NCI-H146 treated with DMSO at 0.1 percent for 48 hours (cell line): ENCODE results near the gene ZNF672.
"Not testable (repeated sequence)": the region's sequence is repeated elsewhere in the genome, so short reads cannot be mapped to it uniquely, and the experiment has no call there.

Source experiments
- DNase-seq: peaks from one replicate; lab custom pipeline; 2025; ENCODE audit not compliant: unreplicated experiment; lab: John Stamatoyannopoulos, UW

Gene ZNF672

DNA sequence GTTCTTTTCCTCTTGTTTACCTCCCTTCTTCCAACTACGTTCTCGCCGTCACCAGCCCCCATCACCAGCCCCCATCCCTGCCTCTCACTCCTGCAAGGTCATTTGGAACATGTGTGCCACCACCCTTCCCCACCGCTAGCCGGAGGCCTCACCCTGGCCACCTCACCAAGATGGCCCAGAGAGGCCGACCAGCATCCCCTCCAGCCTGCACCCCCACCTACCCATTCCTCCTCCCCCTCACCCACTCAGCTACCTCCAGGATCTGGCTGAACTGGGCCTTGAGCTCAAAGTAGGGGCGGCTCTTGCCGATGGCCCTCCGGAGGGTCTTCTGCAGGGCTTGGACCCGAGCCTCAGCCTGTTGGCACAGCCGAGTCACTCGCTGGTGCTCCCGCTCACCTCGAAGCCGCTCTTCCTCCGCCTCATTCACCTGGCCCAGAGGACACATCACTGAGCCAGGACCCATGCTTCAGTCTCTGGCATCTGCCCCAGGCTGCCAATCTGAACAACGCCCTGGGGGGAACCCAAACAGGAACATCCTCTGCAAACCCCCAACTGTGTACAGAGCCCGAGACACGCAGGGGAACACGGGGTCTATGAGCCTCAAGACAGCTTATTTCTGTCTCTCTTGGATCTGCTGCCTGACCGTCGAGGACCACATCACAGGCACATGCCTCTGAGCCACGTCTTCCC, 25.1 kb upstream of the ZNF672 start:
- DNase-seq, result no peak

DNA sequence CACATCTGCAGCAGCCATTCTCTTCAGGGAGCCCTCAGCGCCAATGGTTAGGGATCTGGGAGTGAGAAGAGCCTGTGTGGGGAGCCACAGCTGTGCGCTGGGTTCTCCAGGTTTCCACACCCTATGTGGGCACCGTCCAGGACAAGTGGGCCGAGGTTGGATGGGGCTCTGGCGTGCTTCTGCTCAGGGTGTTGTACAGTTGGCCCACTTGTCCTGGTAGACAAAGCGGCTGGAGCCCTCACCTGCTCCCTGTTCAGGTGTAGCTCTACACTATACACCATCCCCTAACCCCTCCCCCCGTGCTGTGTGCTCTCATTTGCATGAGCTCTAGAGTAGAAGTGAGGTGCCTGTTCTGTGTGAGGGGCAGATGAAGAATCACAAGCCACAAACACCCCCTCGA, 24.5 kb upstream of the ZNF672 start:
- DNase-seq, result no peak

DNA sequence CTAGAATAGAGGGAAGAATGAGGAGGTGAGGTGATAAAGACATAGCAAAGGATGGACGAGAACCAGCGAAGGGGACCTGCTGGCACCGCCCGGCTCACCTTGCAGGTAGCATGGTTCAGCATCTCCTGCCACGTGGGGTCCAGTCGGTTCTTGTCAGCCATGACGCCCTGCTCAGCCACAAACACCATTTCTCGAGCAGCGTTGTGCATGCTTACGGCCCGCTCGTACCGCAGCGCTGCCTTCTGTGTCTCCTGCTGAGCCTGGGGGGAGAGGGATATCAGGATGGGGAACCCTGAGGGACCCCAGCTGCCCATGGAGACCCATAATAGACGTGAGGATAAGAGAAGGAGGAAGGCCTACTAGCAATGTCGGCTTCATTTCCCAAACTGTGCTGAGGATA, 23.7 kb upstream of the ZNF672 start:
- DNase-seq, result no peak

DNA sequence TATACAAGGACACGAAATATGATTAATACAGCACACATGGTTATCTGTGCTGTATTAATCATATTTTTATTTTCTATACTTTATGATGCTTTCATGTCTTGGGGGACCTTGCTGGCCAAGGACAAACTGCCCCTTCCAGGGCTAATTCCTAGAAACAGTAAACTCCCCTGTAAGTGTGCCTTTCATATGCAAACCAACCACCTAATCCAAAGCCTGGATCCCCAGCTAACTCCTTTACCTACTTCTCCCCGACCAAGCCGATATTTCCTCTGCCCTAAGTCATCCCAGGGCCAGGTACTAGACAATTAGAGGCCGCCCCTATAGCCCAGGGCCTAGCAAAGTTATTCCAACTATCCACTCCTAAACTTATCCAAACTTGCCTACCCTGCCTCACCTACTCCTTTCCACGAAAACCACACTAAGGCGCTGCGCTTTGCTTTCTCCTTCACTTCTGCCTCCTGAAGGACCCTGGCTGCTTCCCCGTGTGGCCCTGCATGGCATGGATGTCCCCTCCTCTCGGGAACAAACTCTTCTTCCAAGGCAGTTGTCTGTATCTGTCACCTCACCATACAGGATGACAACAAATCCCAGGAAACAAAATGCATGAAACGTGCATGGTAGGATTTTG, 22.5 kb upstream of the ZNF672 start:
- DNase-seq, result no peak

DNA sequence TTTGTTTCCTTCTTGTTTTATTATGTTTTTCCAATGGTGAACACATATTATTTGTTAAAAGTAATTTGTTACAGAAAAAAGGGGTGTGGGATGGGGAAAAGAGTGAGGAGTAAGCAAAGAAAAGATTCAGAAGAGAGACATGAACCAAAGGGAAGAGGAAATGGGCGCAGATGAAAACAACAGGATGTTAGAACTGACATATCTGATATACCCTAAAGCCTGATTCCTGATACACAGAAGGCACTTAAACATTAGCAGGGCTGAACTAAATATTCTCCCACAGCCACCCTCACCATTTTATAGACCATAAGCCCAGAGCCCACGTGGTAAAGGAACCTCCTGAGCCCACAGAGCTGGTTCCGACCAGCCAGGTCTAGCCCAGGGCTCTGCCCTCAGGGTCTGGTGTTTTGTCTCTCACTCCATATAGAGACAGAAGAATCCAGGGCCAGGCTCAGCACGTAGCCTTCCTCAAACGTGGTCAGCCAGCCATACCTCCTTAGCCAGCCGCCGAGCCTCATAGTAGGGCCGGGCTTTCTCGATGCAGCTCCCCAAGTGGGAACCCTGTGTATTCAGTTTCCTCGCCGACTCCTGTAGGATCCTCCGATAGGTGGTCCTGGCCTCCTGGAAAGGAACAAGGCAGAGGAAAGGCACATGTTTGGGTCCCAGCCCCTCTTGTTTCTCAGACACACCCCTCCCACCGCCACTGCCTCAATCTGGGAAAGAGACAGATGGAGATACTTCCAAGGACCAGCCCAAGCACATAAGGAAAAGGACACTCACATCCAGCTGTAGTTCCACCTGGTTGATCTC, 21.8 kb upstream of the ZNF672 start:
- no peak for DNase-seq

DNA sequence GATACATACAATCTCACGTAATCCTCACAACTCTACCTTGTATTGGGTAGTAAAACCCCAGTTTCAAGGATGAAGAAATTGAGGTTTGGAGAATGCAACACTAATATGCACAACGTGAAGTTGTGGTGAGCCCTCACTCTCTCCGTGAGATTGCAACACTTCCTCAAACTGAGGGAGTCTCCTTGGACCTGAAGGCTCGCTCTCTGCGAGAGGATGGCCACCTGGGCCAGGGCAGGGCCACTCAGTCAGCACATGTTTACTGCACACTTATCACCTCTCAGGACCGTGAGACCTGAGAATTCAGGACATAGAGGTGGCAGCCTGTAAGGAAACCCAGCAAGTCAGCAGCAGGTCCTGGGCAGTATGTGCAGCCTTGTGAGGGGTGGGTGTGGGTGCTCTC, 21.0 kb upstream of the ZNF672 start:
- DNase-seq, result no peak

DNA sequence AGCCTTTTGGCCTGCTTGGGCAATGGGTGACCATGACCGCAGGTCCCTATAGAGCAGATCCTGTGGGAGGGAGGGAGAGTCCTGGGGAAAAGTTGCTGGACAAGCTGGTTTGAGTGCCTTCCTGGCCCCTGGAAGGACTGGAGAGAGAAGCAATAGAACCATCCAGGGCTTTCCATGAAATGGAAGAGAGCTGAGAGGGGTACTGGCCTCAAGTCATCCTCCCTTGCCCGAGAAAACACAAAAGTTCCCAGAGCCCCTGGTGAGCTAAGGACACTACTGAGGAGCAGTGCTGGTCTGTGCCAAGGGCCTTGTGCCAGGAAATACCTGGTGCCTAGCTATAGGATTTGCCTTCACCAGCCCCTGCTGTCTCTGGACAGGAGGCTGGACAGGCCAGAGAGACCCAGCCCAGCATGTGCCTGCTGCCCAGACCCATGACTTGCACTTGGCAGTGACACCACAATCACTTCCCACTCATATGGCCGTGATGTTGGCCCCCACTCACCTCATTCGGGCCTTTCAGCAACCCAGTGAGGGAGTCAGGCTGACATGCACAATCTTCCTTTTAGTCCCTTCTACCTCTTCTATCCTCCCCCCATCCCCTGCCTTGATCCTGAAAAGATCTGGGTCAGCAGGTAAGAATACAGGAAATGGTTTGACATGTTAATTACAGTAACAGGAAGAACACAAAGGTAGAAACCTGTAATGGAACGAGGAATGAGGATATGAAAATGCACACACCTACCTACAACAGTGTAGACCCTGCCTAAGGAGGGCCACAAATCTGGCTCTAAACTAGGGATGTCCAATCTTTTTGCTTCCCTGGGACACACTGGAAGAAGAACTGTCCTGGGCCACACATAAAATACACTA, 19.3 kb upstream of the ZNF672 start:
- no peak for DNase-seq

DNA sequence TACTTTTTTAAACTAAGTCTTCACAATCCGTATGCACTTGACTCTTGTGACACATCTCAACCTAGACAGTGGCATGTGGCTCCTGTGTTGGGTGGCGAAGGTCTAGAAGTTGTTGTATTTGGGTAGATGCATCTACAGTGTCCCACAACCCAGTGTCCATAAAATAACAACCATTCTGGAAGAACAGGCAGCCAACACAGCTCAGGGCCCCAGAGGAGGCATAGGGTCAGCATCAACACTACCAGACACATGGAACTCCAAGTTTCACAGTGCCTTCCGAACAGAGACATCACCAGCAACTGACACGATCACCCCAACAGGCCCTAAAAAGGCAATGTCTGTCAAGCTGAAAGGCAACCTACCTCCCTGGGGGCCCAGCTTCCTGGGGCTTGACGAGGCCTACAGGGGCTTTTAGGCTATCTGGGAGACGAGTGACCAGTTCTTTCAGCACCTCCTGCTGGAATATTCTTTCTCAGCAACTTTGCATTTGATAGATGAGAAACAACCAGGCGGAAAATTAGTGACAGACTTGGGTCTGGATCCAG, 17.9 kb upstream of the ZNF672 start:
- DNase-seq, result no peak

DNA sequence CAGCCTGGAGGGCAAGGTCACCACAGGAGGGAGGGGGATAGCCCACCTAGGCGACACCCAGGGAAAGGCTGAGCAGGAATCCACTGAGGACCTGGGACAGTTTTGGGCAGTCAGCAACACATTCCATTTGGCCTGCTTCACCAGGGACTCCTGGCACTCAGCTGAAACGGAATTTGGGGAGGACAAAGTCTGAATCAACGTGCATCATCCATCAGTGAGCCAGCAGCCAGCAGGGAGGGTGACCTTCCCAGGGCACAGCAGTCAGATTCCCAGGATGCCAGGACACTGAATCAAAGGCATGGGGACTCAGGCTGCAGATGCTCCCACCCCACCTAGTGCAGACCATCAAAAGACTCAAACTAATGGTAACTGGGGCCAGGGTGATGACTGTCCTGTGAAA, 16.9 kb upstream of the ZNF672 start:
- DNase-seq, result no peak

DNA sequence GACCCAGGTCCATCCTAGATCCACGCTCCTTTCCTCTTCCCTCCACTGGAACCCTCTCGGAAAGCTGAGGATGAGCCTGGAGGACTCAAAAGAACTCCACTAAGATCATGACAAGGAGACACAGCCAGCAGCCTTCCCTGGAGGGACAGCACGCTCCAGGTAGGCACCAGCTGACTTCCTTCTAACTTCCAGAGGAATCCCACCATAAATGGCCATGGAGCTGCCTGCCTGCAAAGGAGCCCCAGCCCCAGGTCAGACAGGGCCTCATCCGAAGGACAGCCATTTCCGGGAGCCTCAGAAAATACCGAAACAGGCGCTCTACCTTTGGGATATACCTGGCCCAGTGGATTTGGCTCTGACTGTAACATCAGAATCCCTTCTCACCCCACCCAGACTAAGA, 16.4 kb upstream of the ZNF672 start:
- no peak for DNase-seq

DNA sequence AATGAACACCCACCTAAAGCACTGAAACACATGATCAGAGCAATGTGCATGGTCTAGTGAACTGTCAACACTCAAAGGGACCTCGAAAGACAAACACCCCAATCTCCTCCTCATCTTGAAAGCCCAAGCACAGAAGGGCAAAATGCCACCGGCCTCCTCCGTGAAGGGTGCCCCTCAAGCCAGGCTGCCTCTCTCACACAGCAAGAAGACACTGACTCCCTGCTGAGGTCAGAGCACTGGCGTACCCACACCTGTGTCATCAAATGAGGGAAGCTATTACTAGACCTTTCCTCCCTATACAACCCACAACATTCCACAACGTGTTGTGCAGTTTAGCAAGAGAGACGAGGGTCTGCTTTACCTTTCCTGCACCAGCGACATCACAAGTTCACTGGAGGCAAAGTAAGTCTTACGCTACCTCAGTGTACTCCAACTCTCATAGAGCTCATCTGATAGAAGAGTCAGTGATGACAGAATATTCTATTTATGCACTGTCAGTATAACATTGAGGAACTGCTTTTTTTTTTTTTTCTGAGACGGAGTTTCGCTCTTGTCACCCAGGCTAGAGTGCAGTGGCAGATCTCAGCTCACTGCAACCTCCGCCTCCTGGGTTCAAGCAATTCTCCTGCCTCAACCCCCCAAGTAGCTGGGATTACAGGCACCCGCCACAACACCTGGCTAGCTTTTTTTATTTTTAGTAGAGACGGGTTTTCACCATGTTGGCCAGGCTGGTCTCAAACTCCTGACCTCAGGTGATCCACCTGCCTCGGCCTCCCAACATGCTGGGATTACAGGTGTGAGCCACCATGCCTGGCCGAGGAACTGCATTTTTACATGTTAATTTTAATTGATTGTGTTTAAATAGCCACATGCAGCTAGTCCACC, 15.6 kb upstream of the ZNF672 start:
- DNase-seq, result no peak

DNA sequence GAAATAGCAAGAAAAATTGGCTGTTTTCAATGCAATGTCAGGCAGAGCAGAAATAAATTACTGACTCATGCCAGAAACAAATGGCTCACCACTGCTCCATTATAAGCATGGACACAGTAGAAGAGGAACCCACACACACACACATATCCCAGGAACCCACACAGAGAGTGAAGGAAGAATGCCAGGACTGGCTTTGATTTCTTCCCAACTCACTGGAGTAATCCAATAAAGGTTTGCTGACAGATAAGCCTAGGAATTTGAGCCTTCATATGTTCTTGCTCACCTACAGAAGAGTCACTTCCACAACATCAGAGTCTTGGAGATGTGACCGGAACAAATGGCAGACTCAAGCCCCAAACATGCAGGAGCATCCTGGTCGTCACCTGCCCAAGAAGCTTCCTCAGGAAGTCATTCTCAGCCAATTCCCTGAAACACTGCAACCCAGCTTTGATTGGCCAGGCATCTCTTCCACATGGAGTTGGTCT, 14.5 kb upstream of the ZNF672 start:
- no peak for DNase-seq

DNA sequence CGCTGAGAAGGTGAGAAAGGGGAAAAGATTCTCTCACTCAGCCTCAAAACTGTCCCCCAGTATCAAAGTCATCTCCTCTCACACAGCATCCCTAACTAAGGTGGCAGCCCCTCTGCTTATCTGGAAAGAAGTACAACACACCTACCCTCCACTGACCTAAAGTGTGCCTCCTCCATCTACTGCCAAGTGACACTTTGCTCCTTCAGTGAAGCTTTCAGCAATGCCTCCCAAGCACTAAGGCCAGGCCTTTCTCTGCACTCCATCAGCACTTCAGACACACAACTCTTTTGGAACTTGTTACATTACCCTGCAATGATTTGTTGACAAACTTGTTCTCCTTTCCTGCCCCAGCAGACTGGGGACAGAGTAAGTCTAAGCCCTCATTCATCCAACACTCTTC, 13.7 kb upstream of the ZNF672 start:
- no peak for DNase-seq

DNA sequence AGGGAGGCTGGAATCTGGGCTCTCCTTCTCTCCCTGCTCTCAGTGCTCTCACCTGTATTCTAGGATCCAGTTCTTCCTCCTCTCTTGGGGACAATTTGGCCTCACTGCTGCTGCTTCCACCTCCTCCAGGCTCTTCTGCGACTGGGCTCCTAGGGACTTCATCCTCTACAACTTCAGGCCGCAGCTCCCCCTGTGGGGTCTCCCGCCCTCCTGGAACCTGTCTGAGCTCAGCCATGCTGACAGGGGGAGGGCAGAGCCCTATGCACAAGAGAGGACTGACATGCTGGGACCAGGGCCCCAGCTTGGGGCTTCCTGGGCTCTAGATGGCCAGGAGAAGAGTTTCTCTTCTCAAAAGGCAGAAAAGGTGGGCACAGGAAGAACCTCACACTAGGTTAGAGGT, 13.3 kb upstream of the ZNF672 start:
- DNase-seq, result no peak

DNA sequence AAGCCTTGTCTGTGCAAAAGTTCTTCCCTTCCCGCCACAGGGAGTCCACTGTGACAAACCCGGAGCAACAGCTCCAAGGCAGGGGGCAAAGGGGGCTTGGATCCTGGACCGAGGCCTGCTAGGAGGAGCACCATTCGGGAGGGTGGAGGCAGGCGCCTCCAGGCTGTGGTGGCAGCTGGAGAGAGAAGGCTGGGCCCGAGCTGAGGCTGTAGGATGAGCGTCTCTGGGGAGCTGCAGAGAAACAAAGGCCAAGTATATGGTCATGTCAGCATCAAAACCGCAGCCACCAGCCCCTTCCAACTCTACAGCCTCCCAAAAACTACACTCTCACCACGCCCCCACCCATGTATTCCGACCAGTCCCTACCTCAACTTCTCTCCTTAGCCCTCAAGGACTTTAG, 12.9 kb upstream of the ZNF672 start:
- no peak for DNase-seq

DNA sequence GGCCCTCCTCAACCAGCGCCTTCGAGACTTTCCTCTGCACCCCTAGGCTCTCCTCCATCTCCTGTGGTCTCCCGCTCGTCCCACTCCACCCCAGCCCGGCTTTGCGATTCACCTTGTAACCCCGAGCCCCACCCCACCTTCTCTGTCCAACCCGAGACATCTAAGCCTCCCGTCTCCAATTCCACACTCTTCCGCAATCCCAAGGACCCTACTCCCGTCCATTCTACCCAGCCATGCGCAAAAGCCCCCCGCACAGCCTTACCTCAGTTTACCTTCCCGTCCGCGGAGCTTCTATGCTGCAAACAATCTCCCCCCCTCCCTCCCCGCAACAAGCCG, 12.5 kb upstream of the ZNF672 start:
- no peak for DNase-seq

DNA sequence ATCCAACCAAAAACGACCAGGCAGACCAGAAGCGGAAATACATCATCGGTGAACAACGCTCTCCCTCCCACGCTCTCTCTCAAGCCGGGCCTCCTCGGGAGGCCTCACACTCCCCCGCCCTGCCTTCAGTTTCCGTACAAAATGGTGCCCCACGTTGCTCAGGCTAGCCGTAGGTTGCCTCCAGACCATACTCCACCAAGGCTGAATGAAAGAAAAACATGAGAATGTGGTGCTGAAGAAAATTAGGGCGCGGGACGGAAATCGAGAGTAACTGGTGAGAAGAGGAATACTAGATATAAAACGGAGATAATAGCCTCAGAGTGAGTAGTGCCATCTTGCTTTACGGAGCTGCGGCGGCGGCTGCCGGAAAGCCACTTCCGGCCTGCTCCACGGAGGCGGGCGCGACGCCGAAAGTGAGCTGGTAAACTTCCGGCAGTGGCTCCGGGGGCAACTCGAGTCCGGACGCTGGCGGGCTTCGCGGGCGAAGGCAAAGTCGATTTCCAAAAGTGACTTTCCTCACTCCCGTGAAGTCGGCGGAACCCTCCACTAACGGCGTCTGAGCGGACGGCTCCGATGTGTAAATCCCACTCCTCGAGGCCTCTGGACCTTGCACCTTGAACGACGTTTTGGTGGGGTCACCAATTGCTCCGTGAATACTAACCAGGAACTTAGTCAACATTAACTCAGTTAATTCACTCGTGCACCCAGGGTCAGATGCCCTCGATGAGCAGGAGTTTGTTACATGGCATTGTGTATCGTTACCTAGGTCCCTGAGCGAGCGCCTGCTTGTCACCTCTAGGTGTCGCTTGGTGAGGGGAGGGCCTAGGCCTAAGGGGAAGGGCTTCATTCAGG, 11.9 kb upstream of the ZNF672 start, which contains the start of gene SH3BP5L:
TSS of gene SH3BP5L (minus strand) at position 7 of the 852 bp plus-strand sequence. CDS start 980 bp downstream, outside the sequence.
- DNase-seq, result peak; percentile 96

DNA sequence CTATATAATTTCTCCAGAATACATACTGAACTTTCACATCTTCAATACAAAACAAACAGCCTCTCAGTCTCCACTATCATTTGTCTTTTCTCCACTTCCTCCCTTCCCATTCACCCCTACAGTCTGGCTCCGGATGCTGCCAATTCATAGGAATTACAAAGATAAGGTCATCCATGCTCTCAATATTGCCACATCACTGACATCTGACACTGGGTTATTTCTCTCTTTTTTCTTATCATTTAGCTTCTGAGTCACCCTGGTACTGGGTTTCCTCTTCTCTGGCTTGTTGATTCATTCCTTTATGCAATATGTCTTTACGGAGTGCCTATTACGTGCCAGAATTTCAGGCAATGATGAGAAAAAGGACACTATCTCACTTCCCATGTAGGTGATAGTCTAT, 9.2 kb upstream of the ZNF672 start:
- DNase-seq, result no peak

DNA sequence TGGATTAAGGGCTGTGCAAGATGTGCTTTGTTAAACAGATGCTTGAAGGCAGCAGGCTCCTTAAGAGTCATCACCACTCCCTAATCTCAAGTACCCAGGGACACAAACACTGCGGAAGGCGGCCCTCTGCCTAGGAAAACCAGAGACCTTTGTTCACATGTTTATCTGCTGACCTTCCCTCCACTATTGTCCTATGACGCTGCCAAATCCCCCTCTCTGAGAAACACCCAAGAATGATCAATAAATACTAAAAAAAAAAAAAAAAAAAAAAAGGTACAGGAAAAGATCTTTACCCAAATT, 7.4 kb upstream of the ZNF672 start:
- not testable (repeated sequence) for DNase-seq
